HTERT RPE-1 (cell line): ENCODE measurements around the gene SAMD13.

Experiments
- in situ Hi-C: fragments of 300-500 bp; cut with MboI; formaldehyde crosslinking; loops from 4 replicates; pipeline ENCODE4 v1.14.3; 2020; ENCODE audit warnings: low sequenced_read_pairs

Gene SAMD13

GRCh38 chr1:84370266-84370665, 68.8 kb downstream of the SAMD13 start:
- in situ Hi-C loops = no loop called here

DNA sequence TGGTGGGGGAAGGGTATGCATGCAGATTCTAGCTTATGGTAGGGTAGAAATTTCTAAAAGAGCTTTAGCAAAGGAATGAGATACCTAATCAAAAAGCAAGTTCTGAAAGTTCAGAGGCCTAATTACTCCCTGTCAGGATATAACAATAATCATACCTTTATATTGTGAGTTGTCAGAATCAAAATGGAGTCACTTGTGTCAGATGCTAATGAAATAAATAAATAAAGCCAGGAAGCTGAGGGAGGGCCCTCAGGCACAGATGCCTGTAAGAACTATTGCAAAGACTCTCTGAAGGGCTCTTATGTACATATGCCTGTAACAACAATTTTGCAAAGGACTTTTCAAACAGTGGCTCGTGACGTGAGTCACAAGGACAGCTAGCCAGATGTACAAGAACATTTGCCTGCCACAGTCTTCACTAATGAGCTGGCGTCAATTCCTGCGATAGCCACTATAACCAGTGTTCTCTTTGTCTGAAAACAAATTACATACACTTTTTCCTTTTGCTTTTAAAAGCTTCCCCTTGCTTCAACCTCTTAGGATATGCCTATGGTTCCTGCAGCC, 69.4 kb downstream of the SAMD13 start:
- in situ Hi-C loops = no loop called here

GRCh38 chr1:84373436-84374141, 72.1 kb downstream of the SAMD13 start:
- in situ Hi-C loops = no loop called here

DNA sequence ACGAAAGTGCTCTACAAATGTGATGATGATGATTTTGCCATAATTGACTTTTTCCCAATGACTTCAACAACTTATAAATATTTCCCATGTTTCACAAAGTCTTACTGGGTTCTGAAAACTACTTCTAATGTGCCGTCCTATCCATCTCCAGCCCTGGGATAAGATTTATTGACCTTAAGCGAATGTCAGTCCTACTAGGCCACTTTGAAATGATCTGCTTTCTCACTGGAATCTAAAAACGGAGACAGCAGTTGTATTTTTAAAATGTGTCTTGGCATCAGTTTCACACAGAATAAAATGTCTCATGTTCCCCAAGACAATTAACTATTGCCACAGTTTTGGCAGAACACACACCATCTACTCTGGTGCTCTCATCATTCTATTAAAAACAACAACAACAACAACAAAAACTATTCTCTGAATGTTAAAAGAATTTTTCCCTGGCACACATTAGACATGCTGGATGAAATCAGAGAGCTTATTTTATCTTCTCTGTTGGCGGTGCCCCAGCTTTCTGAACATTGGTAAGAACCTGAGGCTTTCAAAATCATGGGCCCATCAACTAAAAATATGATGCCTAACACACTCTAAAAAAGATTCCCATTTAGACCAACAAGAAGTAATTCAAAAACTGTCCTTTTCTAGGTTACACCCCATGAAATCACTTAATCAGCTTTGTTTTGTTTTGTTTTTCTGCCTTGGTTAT, 73.6 kb downstream of the SAMD13 start:
- in situ Hi-C loops = no loop called here

GRCh38 chr1:84376000-84376910, 74.7 kb downstream of the SAMD13 start:
- in situ Hi-C loops = no loop called here

GRCh38 chr1:84377480-84378095, 76.1 kb downstream of the SAMD13 start:
- in situ Hi-C loops = no loop called here

DNA sequence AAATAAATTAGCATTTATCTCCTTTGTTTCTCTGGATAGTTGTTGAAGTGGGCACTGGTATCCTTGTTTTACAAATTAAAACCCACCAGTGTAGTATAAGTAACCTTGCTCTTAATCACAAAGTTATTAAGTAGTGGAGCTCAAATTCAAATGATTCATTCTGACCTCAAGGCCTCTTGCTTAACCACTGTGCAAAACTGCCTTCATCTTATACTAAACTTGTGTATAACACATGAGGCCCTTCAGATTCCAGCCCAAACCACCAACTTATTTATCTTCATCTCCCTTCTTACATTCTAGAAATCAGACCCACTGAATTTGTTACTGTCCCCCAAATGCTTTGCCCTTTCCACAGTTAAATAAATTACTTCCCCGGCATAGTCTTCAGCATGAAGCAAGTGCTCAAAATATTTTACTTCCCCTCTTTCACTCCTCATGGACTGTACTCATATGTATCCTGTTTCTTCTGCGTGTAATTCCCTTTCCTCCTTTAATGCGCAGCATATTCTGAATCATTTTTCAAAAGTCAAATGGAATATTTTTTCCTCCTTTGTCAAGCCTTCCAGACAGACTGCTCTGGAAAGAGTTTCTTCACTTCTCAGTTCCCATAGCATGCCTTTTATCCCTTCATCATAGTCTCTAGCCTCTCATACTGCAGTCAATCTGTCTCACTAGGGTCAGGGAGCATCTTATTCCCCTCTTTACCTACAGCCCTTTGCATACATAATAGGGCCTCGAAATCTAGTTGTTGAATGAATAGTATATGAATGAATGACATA, 77.8 kb downstream of the SAMD13 start:
- in situ Hi-C loops = no loop called here

- in situ Hi-C loops = no loop called here
Measured at GRCh38 chr1:84379917-84380180, 78.3 kb downstream of the SAMD13 start.

- in situ Hi-C loops = no loop called here
Measured at GRCh38 chr1:84382127-84382526, 80.6 kb downstream of the SAMD13 start.

GRCh38 chr1:84385347-84385746, 83.8 kb downstream of the SAMD13 start:
- in situ Hi-C loops = no loop called here

DNA sequence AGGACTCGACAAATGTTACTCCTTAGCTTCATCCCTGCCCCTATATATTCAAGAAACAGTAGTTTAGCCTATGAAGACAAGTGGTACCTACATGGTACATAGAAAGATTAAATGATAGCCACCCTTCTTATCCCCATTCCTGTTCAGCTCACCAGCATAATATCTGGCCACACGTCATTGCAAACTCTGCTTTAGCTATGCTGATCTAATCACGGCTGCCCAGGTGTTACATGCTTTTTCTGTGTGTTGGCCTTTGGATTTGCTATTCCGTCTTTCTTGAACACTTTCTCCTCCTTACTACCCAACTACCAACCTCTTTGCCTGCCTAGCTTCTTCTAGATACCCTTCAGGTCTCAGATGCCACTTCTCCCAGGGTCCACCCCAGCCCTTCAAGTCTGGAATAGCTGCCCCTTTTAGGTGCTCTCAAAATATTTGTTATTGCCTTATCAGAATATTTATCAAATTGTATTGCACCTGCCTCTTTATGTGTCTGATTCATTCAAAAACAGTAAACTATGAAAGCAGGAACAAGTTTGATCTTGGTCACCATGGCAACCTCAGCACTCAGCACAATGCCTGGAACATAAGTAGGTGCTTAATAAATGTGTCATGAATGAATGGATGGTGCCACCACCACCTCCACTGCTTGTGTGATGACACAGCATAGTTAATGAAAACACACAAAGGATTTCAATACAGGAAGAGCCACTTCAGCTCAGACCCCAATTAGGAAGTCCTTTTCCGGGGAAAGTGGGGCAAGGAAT, 85.4 kb downstream of the SAMD13 start:
- in situ Hi-C loops = no loop called here

GRCh38 chr1:84387480-84388163, 86.1 kb downstream of the SAMD13 start:
- in situ Hi-C loops = no loop called here

DNA sequence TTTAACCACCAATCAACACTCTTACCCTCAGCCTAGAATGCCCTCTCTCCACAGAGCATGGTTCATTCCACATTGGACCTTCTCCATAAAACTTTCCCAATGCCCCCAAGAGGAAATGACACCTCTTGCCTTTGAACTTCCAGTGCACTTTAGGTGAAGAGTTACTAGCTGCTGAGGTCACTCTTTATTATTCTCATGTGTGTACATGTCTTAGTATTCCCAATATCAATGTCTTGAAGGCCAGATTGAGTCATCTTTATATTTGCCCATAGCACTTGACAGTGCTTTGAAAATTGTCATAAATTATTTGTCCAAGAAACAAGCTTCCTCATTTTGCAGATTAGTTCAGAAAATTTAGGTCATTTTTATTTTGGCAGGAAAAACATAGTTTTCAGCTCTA, 88.7 kb downstream of the SAMD13 start:
- in situ Hi-C loops = no loop called here

DNA sequence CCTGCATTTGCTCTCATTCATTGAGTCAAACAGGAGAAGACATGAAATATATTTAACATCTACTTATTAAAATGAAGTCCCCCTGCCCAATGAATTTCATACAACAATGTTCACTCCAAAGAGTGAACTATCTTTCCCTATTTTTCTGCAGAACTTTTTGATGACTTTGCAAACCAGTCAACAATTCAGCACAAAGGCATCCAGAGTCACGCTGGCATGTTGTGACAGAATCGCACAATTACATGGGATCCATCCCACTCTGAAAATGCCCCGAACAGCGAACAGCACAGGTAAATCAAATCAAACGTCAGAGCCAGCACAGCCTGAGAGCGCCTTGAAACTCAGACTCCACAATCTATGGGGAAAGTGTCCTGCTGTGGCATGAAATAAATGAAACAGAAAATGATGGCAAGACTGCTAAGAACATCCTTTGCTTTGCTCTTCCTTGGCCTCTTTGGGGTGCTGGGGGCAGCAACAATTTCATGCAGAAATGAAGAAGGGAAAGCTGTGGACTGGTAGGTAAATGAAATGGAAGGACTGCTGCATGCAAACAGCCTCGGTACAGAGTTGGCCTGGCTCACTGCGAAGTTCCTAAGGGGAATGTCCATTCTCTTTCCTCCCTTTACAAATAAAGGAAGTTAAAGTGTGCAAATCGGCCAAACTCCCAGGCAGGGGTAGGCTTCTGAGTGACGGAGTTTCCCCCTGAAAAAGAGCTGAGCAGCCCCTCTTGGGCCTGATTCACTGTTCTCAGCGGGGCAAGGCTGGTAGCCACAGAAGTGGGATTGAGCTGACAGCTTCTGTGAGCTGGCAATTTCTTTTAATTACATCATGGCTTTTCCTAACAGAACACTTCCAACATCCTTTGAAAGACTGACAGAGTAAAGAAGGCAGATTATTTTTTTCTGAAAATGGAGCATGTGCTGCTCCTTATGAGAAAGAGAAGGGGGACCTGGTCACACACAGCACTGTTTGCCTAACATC, 97.0 kb downstream of the SAMD13 start, which contains the start of gene DNASE2B:
TSS of gene DNASE2B (plus strand) at position 310 of the 981 bp plus-strand sequence. CDS start at position 391, 81 bp downstream.
- in situ Hi-C loops = no loop called here
